Dermis lymphatic vessel endothelial cell (primary cell): ENCODE results near the gene ANKRD39. TPM values are rescaled to one million over a fixed set of nuclear protein-coding genes. Genes with fewer than 3 reads are reported as not detected.

Experiments
- total RNA-seq: library from RNA; depleted of rRNA; stranded (reverse); fragments of >200 nt; gene quantifications from 2 replicates; pipeline ENCODE4 v1.2.1, GENCODE V29; 2014

Gene ANKRD39, protein sequence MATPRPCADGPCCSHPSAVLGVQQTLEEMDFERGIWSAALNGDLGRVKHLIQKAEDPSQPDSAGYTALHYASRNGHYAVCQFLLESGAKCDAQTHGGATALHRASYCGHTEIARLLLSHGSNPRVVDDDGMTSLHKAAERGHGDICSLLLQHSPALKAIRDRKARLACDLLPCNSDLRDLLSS
- total RNA-seq = 7.7 and 8.0 TPM in 2 replicates

DNA sequence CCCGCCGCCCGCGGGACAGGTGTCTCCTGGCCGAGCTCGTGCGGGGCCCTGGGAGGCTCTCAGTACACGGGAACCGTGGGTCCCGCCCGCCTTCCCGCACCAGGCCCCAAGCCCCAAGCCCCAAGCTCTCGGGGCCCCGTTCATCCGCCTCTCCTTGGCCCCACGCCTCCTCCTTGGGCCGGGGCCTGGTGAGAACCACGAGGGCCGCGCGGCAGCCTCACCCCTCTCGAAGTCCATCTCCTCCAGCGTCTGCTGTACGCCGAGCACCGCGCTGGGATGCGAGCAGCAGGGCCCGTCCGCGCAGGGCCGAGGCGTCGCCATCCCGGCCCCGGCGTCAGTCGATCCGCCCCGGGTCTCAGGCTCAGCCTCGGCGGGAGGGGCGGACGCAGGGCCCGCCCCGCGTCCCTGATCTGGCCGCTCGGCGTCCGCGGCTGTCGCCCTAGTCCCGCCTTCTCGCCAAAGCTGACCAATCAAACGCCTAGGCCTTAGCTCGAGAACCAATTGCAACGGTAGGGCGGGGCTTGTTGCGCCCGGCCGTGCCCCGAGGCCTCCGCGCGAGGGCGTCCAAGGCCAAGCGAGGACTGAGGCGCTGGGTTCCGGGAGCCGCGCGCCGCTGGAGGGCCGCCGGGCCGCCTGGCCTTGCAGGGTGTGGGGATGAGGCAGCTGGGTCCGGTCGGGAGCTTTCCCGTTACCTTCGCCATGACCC, at the start of gene ANKRD39:
TSS of gene ANKRD39 (minus strand) at position 350 of the 706 bp plus-strand sequence. CDS start at position 321, 29 bp downstream.

GRCh38 chr2:96869822-96870625, 12.2 kb upstream of the ANKRD39 start, which contains the start of gene SEMA4C:
Gene SEMA4C, minus strand, starts transcription at chr2:96870080. Its CDS starts 2,194 bp downstream, at chr2:96867886.

DNA sequence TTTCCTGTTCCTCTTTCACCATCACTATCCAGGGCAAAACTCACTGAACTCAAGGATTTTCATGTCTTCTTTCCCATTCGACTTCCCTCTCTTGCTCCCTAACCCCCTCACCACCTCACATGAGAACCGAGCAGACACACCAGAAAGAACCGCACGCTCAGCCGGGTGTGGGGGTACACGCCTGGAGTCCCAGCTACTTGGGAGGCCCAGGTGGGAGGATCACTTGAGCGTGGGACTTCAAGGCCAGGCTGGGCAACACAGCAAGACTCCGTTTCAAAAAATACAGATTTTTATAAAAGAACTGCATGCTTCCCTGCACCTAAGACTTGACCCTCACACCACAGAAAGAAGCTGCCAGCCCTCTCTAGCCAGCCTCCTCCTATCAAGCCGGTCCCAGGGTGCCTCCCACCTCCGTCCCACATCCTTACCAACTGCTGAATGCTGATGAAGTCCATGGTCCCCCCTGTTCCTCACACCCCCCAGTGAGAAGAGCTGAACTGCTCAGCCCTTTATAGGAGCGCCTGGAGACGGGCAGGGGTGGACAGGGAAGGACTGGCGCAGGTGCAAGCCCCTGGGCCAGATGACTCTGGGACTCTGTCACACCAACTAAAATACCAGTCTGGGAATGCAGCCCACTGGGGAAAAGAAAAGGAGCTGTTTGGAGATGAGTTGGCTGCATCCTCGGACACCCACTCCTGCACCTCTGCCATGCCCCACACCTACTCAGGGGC, 14.1 kb downstream of the ANKRD39 start, which contains the start of gene ANKRD23:
TSS of gene ANKRD23 (minus strand) at position 484 of the 731 bp plus-strand sequence. CDS start at position 455, 29 bp downstream.

DNA sequence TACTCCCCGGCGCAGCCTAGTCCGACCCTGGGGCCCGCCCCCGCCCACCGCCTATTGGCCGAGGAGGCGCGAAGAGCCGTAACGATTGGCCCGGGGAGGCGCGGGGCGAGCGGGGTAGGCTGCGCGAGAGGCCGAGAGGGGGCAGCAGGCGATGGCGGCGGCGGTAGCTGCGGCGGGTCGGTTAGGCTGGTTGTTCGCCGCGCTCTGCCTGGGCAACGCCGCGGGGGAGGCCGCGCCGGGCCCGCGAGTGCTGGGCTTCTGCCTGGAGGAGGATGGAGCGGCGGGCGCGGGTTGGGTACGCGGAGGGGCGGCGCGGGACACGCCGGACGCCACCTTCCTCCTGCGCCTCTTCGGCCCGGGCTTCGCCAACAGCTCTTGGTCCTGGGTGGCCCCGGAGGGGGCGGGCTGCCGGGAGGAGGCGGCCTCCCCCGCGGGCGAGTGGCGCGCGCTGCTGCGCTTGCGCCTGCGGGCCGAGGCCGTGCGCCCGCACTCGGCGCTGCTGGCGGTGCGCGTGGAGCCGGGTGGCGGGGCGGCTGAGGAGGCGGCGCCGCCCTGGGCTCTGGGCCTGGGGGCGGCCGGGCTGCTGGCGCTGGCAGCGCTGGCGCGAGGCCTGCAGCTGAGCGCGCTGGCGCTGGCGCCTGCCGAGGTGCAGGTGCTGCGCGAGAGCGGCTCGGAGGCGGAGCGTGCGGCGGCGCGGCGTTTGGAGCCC, 41.5 kb downstream of the ANKRD39 start, which contains the start of gene CNNM3:
TSS of gene CNNM3 (plus strand) at position 142 of the 709 bp plus-strand sequence. CDS start at position 152, 10 bp downstream.

Other genes starting within 250 kb of the ANKRD39 start
- gene KANSL3, start 219.7 kb downstream of the ANKRD39 start, total RNA-seq = 21.7 and 23.8 TPM in 2 replicates
- gene FER1L5, start 215.3 kb downstream of the ANKRD39 start, total RNA-seq = not detected in 2 replicates
- 14.6 and 17.4 TPM in 2 replicates for gene LMAN2L, start 118.0 kb downstream of the ANKRD39 start, total RNA-seq
- gene CNNM4, start 97.1 kb downstream of the ANKRD39 start, total RNA-seq = 1.3 and 1.6 TPM in 2 replicates
- 9.1 and 12.3 TPM in 2 replicates for gene CNNM3, start 41.7 kb downstream of the ANKRD39 start, total RNA-seq
- 0.43 and 2.0 TPM in 2 replicates for gene ANKRD23, start 14.0 kb downstream of the ANKRD39 start, total RNA-seq
- gene SEMA4C, start 12.1 kb upstream of the ANKRD39 start, total RNA-seq = 24.2 and 50.0 TPM in 2 replicates
- not detected in 2 replicates for gene FAM178B, start 128.6 kb upstream of the ANKRD39 start, total RNA-seq
- 5.4 and 8.6 TPM in 2 replicates for gene FAHD2B, start 236.9 kb upstream of the ANKRD39 start, total RNA-seq